Measurements from ENCODE around the gene EFS. TPM values are rescaled to one million over a fixed set of nuclear protein-coding genes. Genes with fewer than 3 reads are reported as not detected.
"Not testable (repeated sequence)": the region's sequence is repeated elsewhere in the genome, so short reads cannot be mapped to it uniquely, and the experiment has no call there.

Gene EFS
- polyA plus RNA-seq, 1 donor: 69.2 TPM

GRCh38 chr14:23399136-23399535 lies 34.2 kb upstream of the EFS start:
- no peak for DNase-seq (ENCODE audit: low read depth)

DNA sequence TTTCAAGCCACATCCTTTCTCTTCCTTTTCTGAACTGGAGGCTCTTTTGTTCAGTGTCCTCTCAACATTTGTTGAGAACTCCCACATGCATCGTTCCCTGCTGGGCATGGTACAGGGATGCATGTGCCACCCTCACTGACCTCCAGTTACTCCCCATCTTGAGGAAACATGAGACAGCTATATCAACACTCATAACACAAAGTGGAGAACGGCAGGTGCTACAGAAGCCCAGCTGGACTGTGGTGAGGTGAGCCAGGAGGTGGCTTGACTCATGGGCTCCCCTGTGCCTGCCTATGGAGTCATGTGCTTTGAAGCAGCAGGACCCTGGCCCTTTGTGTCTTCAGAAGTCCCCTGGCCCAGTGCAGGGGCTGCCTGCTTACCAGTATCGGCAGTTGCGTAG lies 33.4 kb upstream of the EFS start:
- DNase-seq (ENCODE audit: low read depth): no peak

DNA sequence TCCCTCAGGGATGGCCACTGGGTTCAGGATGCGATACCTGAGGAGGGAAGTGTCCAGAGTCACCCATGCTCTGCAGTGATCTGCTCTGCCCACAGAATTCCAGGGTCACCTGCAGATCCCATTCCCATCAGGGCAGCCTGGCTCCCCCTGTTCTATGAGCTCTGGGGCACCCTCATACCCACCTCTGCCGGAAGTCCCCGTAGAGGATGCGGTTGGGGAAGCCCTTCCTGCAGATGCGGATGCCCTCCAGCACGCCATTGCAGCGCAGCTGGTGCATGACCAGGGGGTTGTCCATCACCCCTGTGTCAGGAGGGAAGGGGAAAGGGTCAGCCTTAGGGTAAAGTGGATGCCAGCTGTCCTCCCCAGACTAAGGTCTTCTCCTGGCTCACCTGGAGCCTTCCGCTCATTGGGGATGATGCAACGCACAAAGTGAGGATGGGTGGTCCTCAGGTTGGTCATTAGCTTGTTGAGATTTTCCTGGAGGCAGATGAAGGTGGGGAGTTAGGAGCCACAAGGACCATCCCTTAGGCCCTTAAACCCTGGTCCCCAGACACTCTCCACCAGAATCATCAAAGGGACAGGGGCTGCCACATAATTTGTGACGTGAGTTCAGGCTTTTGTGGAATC lies 31.9 kb upstream of the EFS start:
- no peak for DNase-seq (ENCODE audit: low read depth)

DNA sequence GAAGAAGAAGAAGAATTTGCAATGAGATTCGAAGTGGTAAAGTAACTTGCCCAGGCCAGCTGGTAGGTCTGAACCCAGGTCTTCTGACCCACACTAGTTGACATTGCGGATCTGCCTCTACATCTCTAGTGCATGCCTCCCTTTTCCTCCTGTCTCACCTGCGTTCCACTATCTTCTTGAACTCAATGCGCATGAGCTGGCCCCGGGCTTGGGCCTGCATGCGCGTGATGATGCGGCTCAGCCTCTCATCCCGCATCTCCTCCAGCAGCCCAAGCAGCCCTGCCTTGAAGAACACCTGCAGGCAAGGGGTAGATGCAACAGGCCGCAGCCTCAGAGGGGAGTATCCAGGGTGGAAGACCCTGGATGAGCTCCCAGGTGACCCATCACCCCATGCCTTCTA lies 31.2 kb upstream of the EFS start:
- DNase-seq (ENCODE audit: low read depth): no peak

GRCh38 chr14:23392613-23393012 lies 27.6 kb upstream of the EFS start:
- DNase-seq (ENCODE audit: low read depth): no peak

GRCh38 chr14:23389871-23390270 lies 24.9 kb upstream of the EFS start:
- not testable (repeated sequence) for DNase-seq (ENCODE audit: low read depth)

- DNase-seq (ENCODE audit: low read depth): no peak
Observed at GRCh38 chr14:23389396-23389795, 24.4 kb upstream of the EFS start.

GRCh38 chr14:23388996-23389395 lies 24.0 kb upstream of the EFS start:
- no peak for DNase-seq (ENCODE audit: low read depth)

- no peak for DNase-seq (ENCODE audit: low read depth)
Observed at GRCh38 chr14:23387916-23388882, 23.2 kb upstream of the EFS start.

DNA sequence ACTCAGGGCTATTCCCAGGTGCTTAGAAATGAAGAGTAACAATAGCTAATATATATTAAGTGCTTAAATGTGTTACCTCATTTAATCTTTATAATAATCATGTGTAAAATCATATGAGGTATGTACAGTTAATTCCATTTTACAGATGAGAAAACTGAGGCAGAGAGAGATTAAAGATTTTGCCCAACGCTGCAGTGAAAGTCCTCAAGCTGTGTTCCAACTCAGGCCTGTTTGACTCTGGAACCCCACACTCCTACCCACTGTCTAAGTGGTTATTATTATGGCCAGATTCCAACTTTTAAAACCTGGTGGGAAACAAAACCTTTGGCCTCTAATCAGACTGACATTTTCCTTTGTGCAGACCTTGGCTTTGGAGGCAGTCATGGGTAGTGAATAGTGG lies 22.0 kb upstream of the EFS start:
- no peak for DNase-seq (ENCODE audit: low read depth)

DNA sequence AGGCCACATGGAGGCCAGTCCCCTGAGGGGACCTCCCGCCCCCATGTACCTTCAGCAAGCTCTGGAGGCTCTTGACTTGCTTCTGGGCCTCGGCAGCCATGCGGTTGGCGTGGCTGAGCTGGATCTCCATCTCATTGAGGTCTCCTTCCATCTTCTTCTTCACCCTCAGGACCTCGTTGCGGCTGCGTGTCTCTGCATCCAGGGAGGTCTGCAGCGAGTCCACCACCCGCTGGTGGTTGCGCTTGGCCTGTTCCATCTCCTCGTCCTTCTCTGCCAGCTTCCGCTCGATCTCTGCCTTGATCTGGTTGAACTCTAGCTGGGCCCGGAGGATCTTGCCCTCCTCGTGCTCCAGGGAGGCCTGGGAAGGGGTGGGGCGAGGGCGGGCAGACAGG lies 21.3 kb upstream of the EFS start:
- not testable (repeated sequence) for DNase-seq (ENCODE audit: low read depth)

DNA sequence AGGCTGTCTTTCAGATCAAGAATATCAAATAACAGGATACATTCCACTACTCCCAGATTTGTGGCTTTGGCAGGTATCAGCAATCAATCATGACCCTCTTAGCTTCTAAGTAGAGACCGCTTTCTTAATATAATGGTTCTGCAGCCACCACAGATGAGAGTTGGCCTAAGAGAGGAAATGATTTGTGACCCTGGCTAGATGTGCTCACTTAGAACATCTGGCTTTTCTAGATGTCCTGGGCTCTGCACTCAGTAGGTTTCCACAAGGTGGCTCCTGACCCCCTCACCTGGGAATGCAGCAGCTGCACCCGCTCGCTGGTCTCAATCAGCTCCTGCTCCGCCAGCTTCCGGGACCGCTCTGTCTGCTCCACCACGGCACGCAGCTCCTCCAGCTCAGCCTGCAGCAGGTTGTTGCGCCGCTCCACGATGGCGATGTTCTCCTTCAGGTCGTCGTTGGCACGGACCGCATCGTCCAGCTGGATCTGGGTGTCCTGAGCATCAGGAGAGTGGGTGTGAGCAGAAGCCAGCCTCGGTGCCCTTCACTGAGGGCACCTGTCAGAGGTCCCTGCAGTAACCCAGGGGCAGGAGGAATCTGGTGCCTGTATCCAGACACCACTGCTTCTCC lies 20.8 kb upstream of the EFS start:
- DNase-seq (ENCODE audit: low read depth): no peak

GRCh38 chr14:23385244-23385641 lies 20.3 kb upstream of the EFS start:
- DNase-seq (ENCODE audit: low read depth): no peak

DNA sequence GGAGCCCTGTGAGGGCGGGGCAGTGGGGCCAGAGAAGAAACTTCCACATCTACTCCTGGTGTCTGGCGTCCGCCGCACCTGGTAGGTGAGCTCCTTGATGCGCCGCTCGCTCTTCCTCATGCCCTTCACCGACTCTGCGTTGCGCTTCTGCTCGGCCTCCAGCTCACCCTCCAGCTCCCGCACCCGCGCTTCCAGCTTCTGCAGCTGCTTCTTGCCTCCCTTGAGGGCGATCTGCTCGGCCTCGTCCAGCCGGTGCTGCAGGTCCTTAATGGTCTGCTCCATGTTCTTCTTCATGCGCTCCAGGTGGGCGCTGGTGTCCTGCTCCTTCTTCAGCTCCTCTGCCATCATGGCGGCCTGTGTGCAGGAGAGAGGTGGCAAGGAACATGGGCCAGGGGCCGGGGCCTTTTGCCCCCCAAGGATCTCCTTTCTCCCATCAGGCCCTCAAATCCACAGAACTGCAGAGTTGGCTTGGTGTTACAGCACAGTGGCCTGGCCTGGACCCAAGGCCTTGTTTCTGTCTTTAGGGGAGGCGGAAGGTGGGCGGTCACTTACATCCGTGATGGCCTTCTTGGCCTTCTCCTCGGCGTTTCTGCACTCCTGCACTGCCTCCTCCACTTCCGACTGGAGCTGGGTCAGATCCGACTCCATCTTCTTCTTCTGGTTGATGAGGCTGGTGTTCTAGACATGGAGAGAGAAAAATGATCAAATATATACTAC lies 19.6 kb upstream of the EFS start:
- DNase-seq (ENCODE audit: low read depth): no peak

DNA sequence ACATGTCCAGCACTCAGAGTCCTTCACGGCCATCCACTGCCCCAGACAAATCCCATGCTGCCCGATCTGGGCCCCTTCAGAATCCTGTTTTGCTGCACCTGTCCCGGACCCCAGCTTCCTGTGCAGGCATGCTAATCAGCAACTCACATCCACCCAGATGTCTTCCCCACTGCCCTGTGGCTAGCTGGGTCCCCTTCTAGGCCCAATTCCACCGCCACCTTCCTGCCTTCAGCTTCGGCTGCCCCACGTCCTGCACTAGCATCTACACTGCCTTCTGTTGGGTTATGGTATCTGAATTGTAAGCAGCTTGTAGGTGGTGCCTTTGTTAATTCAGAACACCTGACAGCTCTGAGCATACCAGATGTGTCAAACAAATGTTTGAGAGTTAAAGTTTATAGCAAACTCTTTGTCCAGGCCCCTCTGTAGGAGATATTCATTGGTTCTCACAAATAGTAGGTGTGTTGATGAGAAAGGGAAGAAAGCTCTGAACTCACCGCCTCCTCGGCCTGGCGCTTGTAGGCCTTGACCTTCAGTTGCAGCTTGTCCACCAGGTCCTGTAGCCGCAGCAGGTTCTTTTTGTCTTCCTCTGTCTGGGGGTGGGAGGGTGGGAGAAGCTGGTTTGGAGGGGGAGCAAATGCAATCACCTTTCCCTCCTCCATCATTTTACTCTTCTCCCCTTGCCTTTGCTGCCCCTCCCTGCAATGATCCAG lies 17.9 kb upstream of the EFS start:
- DNase-seq (ENCODE audit: low read depth): no peak

- DNase-seq (ENCODE audit: low read depth): no peak
Observed at GRCh38 chr14:23382276-23382675, 17.3 kb upstream of the EFS start.

- no peak for DNase-seq (ENCODE audit: low read depth)
Observed at GRCh38 chr14:23381871-23382270, 16.9 kb upstream of the EFS start.

DNA sequence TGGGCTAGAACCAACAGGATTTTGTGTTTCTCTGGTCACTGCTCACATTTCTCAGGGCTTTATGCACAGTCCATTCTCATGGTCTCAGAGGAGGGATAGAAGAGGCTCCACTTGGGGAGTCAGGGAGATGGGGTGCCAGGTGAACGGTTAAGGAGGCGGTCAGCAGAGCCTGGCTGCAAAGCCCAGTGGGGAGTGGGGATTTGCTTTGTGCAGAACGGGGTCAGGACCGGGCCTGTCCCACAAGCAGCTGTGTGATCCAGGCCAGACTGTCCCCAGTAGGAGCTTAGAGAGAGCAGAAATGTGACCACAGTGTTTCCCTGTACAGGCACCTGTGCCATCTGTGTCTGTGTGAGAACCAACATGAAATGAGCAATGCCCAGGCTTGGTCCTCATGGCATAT lies 16.0 kb upstream of the EFS start:
- DNase-seq (ENCODE audit: low read depth): no peak

- no peak for DNase-seq (ENCODE audit: low read depth)
Observed at GRCh38 chr14:23380197-23380914, 15.4 kb upstream of the EFS start.

DNA sequence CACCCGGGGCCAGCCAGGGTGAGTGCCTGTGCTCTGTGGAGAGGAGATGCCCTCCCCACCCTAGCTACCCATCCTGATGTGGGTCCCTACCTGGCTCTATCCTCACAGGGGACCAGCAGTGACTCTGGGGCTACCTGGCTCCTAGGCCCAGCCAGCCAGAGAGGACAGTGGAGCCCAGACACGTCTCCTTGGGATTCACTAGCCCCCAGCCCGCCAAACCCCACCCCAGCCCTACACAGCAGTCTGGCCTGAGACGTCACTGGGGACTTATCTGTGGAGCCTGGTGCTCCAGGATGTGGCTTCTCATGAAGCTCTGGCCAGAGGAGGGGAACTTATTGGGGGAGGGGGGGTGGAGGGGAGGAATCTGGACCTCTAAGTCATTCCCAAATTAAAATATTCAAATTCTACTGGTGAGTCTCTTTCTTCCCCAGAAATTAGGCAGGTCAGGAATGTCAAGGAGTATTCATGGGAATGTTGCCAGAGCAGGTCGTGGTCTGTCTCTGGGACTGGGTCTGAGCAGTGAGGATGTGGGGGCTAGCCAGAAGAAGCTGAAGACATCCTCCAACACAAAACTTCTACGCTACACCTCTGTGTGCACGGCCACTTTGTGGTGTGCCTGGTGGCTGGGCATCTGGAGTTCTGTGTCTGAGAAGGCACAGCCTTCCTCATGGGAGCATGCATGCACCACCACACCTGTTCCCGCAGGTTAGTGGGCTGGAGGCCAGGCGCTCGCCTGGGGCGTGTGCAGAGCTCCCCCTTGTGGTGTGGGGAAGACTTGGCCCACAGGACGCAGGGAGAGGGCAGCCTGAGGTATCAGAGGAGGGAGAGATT lies 14.6 kb upstream of the EFS start:
- no peak for DNase-seq (ENCODE audit: low read depth)

Measured in forelimb muscle (tissue), 1 donor.